NAMALWA (cell line): ENCODE results near the gene C1orf50.
A peak's percentile ranks its signal among the peaks of the same experiment; 100 is the strongest.
"Not testable (repeated sequence)": the region's sequence is repeated elsewhere in the genome, so short reads cannot be mapped to it uniquely, and the experiment has no call there.

ENCODE experiments used
- DNase-seq: peaks from one replicate; pipeline ENCODE4 v3.0.0-alpha.2; 2015; ENCODE audit warnings: low spot score

C1orf50 gene

GRCh38 chr1:42739753-42740700 lies 27.0 kb upstream of the C1orf50 start, which contains the start of gene CLDN19:
Gene CLDN19 (minus strand): TSS chr1:42740236. CDS start chr1:42740063, 173 bp downstream.
- DNase-seq, result no peak

- no peak for DNase-seq
Measured at GRCh38 chr1:42740851-42741580, 26.0 kb upstream of the C1orf50 start.

- no peak for DNase-seq
Measured at GRCh38 chr1:42741706-42742105, 25.3 kb upstream of the C1orf50 start.

- DNase-seq, result no peak
Measured at GRCh38 chr1:42742141-42742540, 24.9 kb upstream of the C1orf50 start.

- no peak for DNase-seq
Measured at GRCh38 chr1:42742617-42743316, 24.3 kb upstream of the C1orf50 start.

- no peak for DNase-seq
Measured at GRCh38 chr1:42743317-42744147, 23.5 kb upstream of the C1orf50 start.

GRCh38 chr1:42744148-42744413 lies 23.0 kb upstream of the C1orf50 start:
- DNase-seq, result no peak

- DNase-seq, result no peak
Measured at GRCh38 chr1:42745851-42746250, 21.2 kb upstream of the C1orf50 start.

GRCh38 chr1:42746436-42747105 lies 20.5 kb upstream of the C1orf50 start:
- no peak for DNase-seq

GRCh38 chr1:42747125-42747524 lies 19.9 kb upstream of the C1orf50 start:
- DNase-seq, result peak; percentile 46

- no peak for DNase-seq
Measured at GRCh38 chr1:42748021-42748420, 19.0 kb upstream of the C1orf50 start.

- no peak for DNase-seq
Measured at GRCh38 chr1:42748461-42749410, 18.3 kb upstream of the C1orf50 start.

- DNase-seq, result no peak
Measured at GRCh38 chr1:42750041-42750440, 17.0 kb upstream of the C1orf50 start.

- not testable (repeated sequence) for DNase-seq
Measured at GRCh38 chr1:42751511-42752070, 15.5 kb upstream of the C1orf50 start.

- no peak for DNase-seq
Measured at GRCh38 chr1:42752284-42752683, 14.8 kb upstream of the C1orf50 start.

GRCh38 chr1:42753070-42753469 lies 14.0 kb upstream of the C1orf50 start:
- DNase-seq, result no peak

- peak; percentile 78 for DNase-seq
Measured at GRCh38 chr1:42756956-42757891, 9.8 kb upstream of the C1orf50 start.

- DNase-seq, result no peak
Measured at GRCh38 chr1:42757892-42758275, 9.2 kb upstream of the C1orf50 start.

GRCh38 chr1:42758641-42759040 lies 8.4 kb upstream of the C1orf50 start:
- DNase-seq, result no peak
